Neural cell (in vitro differentiated cells): ENCODE data around the gene NHEJ1.

Experiments
- EP300 ChIP-seq: fragments of 450-650 bp; conservative IDR thresholded peaks from 2 replicates; pipeline ENCODE4 v1.6.1; 2014; ENCODE audit warnings: antibody characterized with exemption, mild to moderate bottlenecking, moderate library complexity; ENCODE audit not compliant: poor library complexity, severe bottlenecking
- EZH2 ChIP-seq: fragments of 200-600, 300-800 bp; shearing (Covaris generic), sonication (generic); IDR thresholded peaks from 2 replicates; pipeline ENCODE4 v1.6.1; 2014; ENCODE audit warnings: antibody characterized with exemption, low read length, borderline replicate concordance, mild to moderate bottlenecking; ENCODE audit not compliant: insufficient read depth, poor library complexity, severe bottlenecking
- MXI1 ChIP-seq: fragments of 450-650 bp; conservative IDR thresholded peaks from 2 replicates; pipeline ENCODE4 v1.6.1; 2014; ENCODE audit warnings: antibody characterized with exemption, mild to moderate bottlenecking; ENCODE audit not compliant: poor library complexity, severe bottlenecking
- POLR2AphosphoS5 ChIP-seq: IDR thresholded peaks from 2 replicates; pipeline ENCODE4 v1.6.1; 2012
- RAD21 ChIP-seq: fragments of 450-650 bp; conservative IDR thresholded peaks from 2 replicates; pipeline ENCODE4 v1.6.1; 2014; ENCODE audit warnings: antibody characterized with exemption, mild to moderate bottlenecking, moderate library complexity
- SMC3 ChIP-seq: fragments of 450-650 bp; conservative IDR thresholded peaks from 2 replicates; pipeline ENCODE4 v1.6.1; 2014; ENCODE audit warnings: antibody characterized with exemption, mild to moderate bottlenecking, moderate library complexity; ENCODE audit not compliant: poor library complexity
- TAF1 ChIP-seq: IDR thresholded peaks from 2 replicates; pipeline ENCODE4 v1.6.1; 2012; ENCODE audit warnings: low read depth
- TF ChIP-seq, protein P1 (sequence below): fragments of 450-650 bp; IDR thresholded peaks from 2 replicates; pipeline ENCODE4 v1.5.1; 2014; ENCODE audit warnings: antibody characterized with exemption, mild to moderate bottlenecking, moderate library complexity; ENCODE audit not compliant: poor library complexity, severe bottlenecking
- TF ChIP-seq, protein P2 (sequence below): IDR thresholded peaks from 2 replicates; pipeline ENCODE4 v1.6.1; 2012; ENCODE audit warnings: borderline replicate concordance

DNA sequence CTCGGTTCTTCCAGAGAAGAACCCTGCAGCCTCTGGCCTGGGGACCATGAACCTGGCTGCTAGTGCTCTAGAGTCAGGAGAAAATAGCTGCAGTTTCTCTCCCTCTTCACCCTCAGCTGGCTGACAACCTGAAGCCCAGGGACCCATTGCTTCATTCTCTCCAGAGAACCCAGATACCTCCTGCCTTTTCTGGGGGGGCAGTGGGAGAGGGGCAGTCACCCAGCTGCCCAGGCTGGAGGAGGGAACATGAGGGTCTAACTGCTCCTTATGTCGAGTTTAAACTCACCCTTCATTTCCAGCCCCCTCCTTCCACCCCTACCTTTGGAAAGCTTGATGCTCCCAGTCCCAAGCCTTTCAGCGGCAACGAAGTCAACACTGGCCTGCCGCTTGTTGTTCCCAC, 38.4 kb upstream of the NHEJ1 start:
- TF ChIP-seq, protein P1, sequence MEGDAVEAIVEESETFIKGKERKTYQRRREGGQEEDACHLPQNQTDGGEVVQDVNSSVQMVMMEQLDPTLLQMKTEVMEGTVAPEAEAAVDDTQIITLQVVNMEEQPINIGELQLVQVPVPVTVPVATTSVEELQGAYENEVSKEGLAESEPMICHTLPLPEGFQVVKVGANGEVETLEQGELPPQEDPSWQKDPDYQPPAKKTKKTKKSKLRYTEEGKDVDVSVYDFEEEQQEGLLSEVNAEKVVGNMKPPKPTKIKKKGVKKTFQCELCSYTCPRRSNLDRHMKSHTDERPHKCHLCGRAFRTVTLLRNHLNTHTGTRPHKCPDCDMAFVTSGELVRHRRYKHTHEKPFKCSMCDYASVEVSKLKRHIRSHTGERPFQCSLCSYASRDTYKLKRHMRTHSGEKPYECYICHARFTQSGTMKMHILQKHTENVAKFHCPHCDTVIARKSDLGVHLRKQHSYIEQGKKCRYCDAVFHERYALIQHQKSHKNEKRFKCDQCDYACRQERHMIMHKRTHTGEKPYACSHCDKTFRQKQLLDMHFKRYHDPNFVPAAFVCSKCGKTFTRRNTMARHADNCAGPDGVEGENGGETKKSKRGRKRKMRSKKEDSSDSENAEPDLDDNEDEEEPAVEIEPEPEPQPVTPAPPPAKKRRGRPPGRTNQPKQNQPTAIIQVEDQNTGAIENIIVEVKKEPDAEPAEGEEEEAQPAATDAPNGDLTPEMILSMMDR: no peak
- TF ChIP-seq, protein P2, sequence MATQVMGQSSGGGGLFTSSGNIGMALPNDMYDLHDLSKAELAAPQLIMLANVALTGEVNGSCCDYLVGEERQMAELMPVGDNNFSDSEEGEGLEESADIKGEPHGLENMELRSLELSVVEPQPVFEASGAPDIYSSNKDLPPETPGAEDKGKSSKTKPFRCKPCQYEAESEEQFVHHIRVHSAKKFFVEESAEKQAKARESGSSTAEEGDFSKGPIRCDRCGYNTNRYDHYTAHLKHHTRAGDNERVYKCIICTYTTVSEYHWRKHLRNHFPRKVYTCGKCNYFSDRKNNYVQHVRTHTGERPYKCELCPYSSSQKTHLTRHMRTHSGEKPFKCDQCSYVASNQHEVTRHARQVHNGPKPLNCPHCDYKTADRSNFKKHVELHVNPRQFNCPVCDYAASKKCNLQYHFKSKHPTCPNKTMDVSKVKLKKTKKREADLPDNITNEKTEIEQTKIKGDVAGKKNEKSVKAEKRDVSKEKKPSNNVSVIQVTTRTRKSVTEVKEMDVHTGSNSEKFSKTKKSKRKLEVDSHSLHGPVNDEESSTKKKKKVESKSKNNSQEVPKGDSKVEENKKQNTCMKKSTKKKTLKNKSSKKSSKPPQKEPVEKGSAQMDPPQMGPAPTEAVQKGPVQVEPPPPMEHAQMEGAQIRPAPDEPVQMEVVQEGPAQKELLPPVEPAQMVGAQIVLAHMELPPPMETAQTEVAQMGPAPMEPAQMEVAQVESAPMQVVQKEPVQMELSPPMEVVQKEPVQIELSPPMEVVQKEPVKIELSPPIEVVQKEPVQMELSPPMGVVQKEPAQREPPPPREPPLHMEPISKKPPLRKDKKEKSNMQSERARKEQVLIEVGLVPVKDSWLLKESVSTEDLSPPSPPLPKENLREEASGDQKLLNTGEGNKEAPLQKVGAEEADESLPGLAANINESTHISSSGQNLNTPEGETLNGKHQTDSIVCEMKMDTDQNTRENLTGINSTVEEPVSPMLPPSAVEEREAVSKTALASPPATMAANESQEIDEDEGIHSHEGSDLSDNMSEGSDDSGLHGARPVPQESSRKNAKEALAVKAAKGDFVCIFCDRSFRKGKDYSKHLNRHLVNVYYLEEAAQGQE: no peak
- TF ChIP-seq EZH2: no peak
- TF ChIP-seq EP300: no peak
- TF ChIP-seq SMC3: no peak
- TF ChIP-seq POLR2AphosphoS5: no peak
- no peak for TF ChIP-seq TAF1
- no peak for TF ChIP-seq RAD21
- no peak for TF ChIP-seq MXI1
